HG03571 (cell line): ENCODE measurements around the gene LRBA.
"Not testable (repeated sequence)": the region's sequence is repeated elsewhere in the genome, so short reads cannot be mapped to it uniquely, and the experiment has no call there.

Source experiments
- ATAC-seq: cut with Tn5 transposase; IDR thresholded peaks from one replicate; pipeline ENCODE4 v1.9.1; 2021; ENCODE audit not compliant: unreplicated experiment

Gene LRBA

GRCh38 chr4:150679018-150679764 is 335.9 kb downstream of the LRBA start:
- no peak for ATAC-seq

- ATAC-seq: no peak
Measured at GRCh38 chr4:150673793-150674192, 341.3 kb downstream of the LRBA start.

GRCh38 chr4:150668824-150669223 is 346.3 kb downstream of the LRBA start:
- no peak for ATAC-seq

- no peak for ATAC-seq
Measured at GRCh38 chr4:150664935-150665334, 350.1 kb downstream of the LRBA start.

- ATAC-seq: no peak
Measured at GRCh38 chr4:150662686-150663085, 352.4 kb downstream of the LRBA start.

- not testable (repeated sequence) for ATAC-seq
Measured at GRCh38 chr4:150661551-150661950, 353.5 kb downstream of the LRBA start.

- ATAC-seq: not testable (repeated sequence)
Measured at GRCh38 chr4:150658258-150658657, 356.8 kb downstream of the LRBA start.

GRCh38 chr4:150656891-150657290 is 358.2 kb downstream of the LRBA start:
- no peak for ATAC-seq

GRCh38 chr4:150650751-150651150 is 364.3 kb downstream of the LRBA start:
- no peak for ATAC-seq

- ATAC-seq: no peak
Measured at GRCh38 chr4:150648123-150648522, 367.0 kb downstream of the LRBA start.

GRCh38 chr4:150647008-150647407 is 368.1 kb downstream of the LRBA start:
- no peak for ATAC-seq

- ATAC-seq: no peak
Measured at GRCh38 chr4:150641612-150642011, 373.5 kb downstream of the LRBA start.

GRCh38 chr4:150632639-150633038 is 382.4 kb downstream of the LRBA start:
- ATAC-seq: no peak

- ATAC-seq: no peak
Measured at GRCh38 chr4:150628073-150628472, 387.0 kb downstream of the LRBA start.

- no peak for ATAC-seq
Measured at GRCh38 chr4:150625033-150625432, 390.1 kb downstream of the LRBA start.

GRCh38 chr4:150624055-150624454 is 391.0 kb downstream of the LRBA start:
- ATAC-seq: no peak

- no peak for ATAC-seq
Measured at GRCh38 chr4:150619042-150619441, 396.0 kb downstream of the LRBA start.

- no peak for ATAC-seq
Measured at GRCh38 chr4:150609131-150609530, 406.0 kb downstream of the LRBA start.

GRCh38 chr4:150600812-150601445 is 414.2 kb downstream of the LRBA start:
- no peak for ATAC-seq

GRCh38 chr4:150599547-150599946 is 415.5 kb downstream of the LRBA start:
- no peak for ATAC-seq

- no peak for ATAC-seq
Measured at GRCh38 chr4:150598909-150599308, 416.2 kb downstream of the LRBA start.

GRCh38 chr4:150593996-150594395 is 421.1 kb downstream of the LRBA start:
- ATAC-seq: no peak

- no peak for ATAC-seq
Measured at GRCh38 chr4:150591904-150592303, 423.2 kb downstream of the LRBA start.
